Fibroblast of pulmonary artery (primary cell): ENCODE data around the gene IFIT3.
A peak's percentile ranks its signal among the peaks of the same experiment; 100 is the strongest.

Experiments used
- DNase-seq: peaks from one replicate; pipeline ENCODE4 v3.0.0-alpha.2; 2010; ENCODE audit warnings: low read depth
- H3K4me3 ChIP-seq: replicated peaks from 2 replicates; pipeline ENCODE4 v1.5.1; 2011; ENCODE audit warnings: low read depth, mild to moderate bottlenecking, control low read depth, low read length, moderate library complexity
- CTCF ChIP-seq: IDR thresholded peaks from 2 replicates; pipeline ENCODE4 v1.5.1; 2011; ENCODE audit warnings: mild to moderate bottlenecking, control low read depth, low read length, inconsistent platforms; ENCODE audit errors: missing control alignments

Gene IFIT3, protein sequence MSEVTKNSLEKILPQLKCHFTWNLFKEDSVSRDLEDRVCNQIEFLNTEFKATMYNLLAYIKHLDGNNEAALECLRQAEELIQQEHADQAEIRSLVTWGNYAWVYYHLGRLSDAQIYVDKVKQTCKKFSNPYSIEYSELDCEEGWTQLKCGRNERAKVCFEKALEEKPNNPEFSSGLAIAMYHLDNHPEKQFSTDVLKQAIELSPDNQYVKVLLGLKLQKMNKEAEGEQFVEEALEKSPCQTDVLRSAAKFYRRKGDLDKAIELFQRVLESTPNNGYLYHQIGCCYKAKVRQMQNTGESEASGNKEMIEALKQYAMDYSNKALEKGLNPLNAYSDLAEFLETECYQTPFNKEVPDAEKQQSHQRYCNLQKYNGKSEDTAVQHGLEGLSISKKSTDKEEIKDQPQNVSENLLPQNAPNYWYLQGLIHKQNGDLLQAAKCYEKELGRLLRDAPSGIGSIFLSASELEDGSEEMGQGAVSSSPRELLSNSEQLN

DNA sequence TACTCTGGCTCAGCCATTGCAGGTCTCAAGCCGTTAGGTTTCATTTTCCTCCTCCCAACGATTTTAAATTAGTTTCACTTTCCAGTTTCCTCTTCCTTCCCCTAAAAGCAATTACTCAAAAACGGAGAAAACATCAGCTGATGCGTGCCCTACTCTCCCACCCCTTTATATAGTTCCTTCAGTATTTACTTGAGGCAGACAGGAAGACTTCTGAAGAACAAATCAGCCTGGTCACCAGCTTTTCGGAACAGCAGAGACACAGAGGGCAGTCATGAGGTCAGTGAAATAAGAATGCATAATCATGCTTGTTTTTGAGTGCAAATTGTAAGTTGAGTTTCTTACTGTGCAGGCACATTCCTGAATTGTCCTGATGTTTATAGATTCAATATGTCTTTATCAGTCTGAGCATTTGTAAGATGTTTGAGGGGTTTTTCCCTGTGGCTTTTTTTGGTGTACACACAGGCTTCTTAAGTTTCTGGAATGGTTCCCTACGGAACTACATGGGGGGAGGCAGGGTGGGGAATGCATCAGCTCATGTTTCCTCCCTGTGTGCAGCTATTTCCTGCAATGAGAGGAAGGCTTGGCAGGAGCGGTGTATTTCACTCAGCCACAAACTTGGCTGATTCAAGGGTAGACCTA, at the start of gene IFIT3:
IFIT3 (plus strand) TSS at position 195 of the 639 bp plus-strand sequence; CDS start at position 272, 77 bp downstream.
- TF ChIP-seq CTCF, result no peak
- H3K4me3 ChIP-seq, result peak within 1 kb of the TSS; percentile 61
- peak; percentile 96 for DNase-seq

- no peak overlapping the region for H3K4me3 ChIP-seq
- peak; percentile 98 for DNase-seq
- TF ChIP-seq CTCF, result no peak
Observed at GRCh38 chr10:89278034-89278535, 49.7 kb upstream of the IFIT3 start.

DNA sequence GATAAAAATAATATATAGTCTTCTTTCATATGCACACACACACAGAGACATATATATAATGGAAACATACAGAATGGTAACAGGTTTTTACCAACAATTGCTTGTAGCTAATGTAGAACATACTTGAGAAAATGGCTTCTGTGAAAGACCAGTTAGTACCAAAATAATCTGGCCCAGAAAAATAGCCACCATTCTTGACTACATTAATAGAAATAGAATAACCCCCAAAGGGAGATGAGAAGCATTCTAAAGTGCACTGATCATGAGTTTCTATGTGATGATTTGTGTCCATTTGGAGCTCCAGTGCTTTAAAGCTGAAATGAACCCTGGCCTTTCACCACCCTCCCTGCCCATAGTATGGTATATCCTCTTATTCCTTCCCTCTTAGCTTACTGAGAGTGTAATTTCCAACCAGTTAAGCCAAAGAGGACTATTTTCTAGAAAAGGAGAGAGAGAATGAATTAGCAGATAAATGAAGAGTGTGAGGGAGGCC, 48.9 kb upstream of the IFIT3 start:
- H3K4me3 ChIP-seq, result no peak overlapping the region
- TF ChIP-seq CTCF, result no peak
- DNase-seq, result no peak

- no peak for TF ChIP-seq CTCF
- peak; percentile 93 for DNase-seq
- H3K4me3 ChIP-seq, result no peak overlapping the region
Observed at GRCh38 chr10:89279421-89279869, 48.4 kb upstream of the IFIT3 start.

DNA sequence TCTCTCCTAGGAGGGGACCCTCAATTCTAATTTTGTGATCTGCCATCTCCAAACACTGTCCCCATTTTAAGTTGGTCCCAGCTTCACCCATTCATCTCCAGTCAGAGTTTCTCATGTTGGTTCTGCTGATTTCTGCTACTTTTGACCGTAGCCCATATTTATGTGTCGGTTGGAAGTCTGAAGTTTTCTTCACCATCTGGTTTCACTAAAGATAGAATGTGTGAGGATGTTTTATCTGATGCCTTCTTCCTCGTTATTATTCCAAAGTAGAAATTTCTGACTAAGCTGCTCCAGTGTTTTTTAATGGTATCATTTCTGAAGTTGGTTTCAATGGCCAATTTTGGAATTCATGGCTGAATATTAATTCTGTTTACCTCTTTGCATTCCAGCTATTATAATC, 47.3 kb upstream of the IFIT3 start:
- no peak for DNase-seq
- no peak overlapping the region for H3K4me3 ChIP-seq
- no peak for TF ChIP-seq CTCF

DNA sequence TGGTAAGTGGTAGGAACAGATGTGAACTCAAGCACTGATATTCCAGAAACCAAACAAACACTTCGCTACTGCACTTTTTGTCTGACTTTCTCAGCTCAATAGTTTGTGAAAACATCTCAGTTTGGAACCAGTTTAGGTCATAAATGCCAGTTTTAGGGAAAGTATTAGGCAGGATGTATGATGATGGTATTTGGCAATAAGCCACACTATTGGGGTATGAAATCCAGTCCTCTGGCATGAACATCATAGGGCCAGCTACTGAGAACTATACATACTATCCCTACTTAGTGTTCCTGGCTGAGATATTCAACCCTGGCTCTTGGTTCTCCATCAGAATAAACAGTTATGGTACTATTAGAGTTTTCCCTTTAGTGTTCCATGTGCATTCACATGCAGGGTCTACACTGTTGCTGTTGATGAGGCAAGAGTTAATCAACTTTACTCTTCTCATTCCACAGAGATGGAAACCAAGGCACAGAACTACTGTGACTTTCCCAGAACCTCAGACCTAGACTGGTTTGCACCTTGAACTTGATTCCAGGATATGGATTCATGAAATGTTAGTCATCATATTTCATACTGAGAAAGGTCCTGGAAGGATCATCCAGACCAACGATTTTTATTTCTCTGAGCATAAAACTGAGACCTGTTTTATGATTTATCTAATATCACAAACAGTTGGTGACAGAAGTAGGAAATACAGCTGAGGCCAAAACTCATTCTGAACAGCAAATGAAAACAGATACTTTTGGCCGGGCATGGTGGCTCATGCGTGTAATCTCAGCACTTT, 46.0 kb upstream of the IFIT3 start:
- TF ChIP-seq CTCF, result no peak
- no peak for DNase-seq
- no peak overlapping the region for H3K4me3 ChIP-seq
